Measurements from ENCODE around the gene FAT1. TPM values are rescaled to one million over a fixed set of nuclear protein-coding genes. Genes with fewer than 3 reads are reported as not detected.

FAT1 gene
- total and polyA plus RNA-seq, 2 donors = 40.8 to 215 TPM

DNA sequence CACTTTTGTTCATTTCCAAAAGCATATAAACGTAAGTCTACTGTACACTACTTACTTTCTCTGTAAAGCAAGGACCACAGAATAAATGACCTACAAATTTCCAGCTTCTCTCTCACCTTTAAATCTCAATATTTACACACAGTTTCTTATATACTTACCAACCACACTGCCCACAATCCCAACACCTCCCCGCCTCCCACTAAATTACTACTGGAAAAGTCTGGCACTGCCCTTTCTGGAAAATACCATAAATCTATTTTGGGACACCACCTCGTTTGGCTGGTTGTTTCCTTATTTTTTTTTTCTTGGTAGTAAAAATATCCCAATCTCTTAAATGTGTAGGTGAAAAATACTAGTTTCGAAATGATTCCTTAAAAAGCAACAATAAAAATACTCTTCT is 19.6 kb downstream of the FAT1 start:
- Histone ChIP-seq H3K4me1 (ENCODE audit: insufficient read depth) (peaks cover 2% of the 10 kb centered on the region), H3K4me3 (ENCODE audit: low read depth, low read length) (no peak overlapping the region), H3K27ac (ENCODE audit: low read depth) (no peak overlapping the region), H3K36me3 (ENCODE audit: insufficient read depth) (peaks cover 3% of the 10 kb centered on the region)
- no peak for DNase-seq (ENCODE audit: extremely low spot score)
- 32% methylated on average over 4 of the region's 4 CpGs for WGBS

DNA sequence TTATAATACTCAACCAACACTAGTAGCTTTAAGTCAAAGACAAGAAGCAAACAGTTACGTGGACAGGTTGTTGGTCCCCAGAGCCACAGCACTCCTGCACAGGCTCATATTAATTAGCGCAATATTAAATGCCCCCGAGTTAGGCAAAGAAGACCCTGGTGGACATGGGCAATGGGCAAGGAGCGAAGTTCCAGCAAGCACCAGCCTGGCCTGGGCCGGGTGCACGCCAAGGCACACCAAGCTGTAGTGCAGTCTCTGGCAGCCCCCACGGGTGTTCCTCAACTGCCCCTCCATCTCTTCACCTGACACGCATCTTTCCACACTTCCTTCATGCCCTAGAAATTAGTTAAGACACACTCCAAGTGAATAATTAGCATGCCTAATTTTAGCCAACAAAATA is 20.1 kb downstream of the FAT1 start:
- Histone ChIP-seq H3K4me3 (ENCODE audit: low read depth, low read length) (no peak overlapping the region), H3K4me1 (ENCODE audit: insufficient read depth) (peaks cover 2% of the 10 kb centered on the region), H3K27ac (ENCODE audit: low read depth) (no peak overlapping the region), H3K36me3 (ENCODE audit: insufficient read depth) (peaks cover 3% of the 10 kb centered on the region)
- 84% methylated on average over 8 of the region's 8 CpGs for WGBS
- DNase-seq (ENCODE audit: extremely low spot score) = no peak

DNA sequence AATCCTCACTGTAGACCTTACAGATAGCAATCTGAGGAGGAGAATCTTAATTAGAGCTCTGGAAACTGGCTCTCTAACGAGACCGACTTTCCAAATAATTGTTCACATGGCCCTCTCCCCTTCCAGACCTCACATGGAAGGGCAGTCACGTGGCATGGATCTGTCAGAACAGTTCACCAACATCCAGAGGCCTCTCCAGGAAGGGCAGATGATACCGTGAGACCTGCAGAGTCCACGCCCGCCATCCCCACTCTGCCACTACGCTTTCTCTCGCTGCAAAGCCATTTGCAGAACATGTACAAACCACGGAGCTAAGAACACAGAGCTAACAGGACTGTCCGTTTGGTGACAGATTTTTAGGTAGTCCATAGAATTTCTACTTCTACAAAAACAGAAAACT is 20.7 kb downstream of the FAT1 start:
- Histone ChIP-seq H3K36me3 (ENCODE audit: insufficient read depth) (peaks cover 3% of the 10 kb centered on the region), H3K27ac (ENCODE audit: low read depth) (no peak overlapping the region), H3K4me3 (ENCODE audit: low read depth, low read length) (no peak overlapping the region), H3K4me1 (ENCODE audit: insufficient read depth) (peaks cover 2% of the 10 kb centered on the region)
- DNase-seq (ENCODE audit: extremely low spot score) = no peak
- 86% methylated on average over 10 of the region's 10 CpGs for WGBS

DNA sequence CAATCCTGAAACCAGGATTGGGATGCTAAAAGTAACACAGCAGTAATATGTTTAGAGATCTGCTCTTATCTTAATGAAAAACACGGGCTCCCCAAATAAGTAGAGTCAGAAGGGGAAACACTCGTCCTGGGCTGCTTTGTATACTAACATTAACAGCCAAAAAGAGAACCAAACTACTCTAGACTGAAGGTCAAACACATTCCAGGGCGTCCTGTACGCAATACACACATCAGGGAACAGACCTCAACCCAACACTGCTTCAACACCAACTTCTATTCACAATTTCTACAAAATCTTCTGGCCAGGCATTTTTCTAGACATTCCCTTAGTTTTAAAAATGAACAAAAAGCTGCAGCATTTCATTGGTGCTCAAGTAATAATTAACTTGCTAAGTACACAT is 21.4 kb downstream of the FAT1 start:
- Histone ChIP-seq H3K4me1 (ENCODE audit: insufficient read depth) (peaks cover 2% of the 10 kb centered on the region), H3K4me3 (ENCODE audit: low read depth, low read length) (no peak overlapping the region), H3K27ac (ENCODE audit: low read depth) (no peak overlapping the region), H3K36me3 (ENCODE audit: insufficient read depth) (no peaks in the 10 kb centered on the region)
- DNase-seq (ENCODE audit: extremely low spot score) = no peak
- WGBS = 42% methylated on average over 4 of the region's 4 CpGs

DNA sequence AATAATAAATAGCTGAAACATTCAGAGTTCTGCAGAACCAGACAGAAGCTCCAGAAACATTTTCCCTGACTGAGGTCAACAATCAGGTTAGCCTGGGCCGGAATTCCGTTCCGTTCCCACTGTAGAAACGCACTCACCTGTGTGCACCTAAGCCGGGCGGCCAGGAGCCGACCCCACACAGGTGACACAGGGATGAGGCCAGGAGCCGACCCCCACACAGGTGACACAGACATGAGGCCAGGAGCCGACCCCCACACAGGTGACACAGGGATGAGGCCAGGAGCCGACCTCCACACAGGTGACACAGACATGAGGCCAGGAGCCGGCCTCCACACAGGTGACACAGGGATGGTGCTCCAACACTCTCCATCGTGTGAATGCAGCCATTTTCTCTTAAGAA is 21.9 kb downstream of the FAT1 start:
- DNase-seq (ENCODE audit: extremely low spot score) = no peak
- peaks cover 2% of the 10 kb centered on the region for H3K4me1 ChIP-seq (ENCODE audit: insufficient read depth)
- H3K36me3 ChIP-seq (ENCODE audit: insufficient read depth) = no peaks in the 10 kb centered on the region
- WGBS = 79% methylated on average over 12 of the region's 12 CpGs
- no peak overlapping the region for H3K27ac ChIP-seq (ENCODE audit: low read depth)
- no peak overlapping the region for H3K4me3 ChIP-seq (ENCODE audit: low read depth, low read length)

DNA sequence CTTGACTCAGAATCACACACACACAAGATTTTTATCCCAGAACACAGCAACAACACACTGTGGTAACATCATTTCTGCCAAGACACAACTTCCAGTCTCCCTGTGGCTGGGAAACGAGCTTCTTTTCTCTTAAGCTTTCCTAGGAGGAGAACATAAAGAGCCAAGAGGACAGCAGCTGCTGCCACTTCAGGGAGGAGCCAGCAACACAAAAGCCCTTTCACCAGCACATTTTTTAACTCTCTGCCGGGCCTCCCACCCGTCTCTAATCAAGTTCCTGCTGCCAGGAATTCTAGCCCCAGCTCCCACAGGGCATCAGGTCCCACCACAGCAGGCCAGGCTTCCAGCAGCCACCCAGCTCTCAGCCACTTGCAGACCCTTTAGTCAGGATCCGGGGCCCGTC is 22.4 kb downstream of the FAT1 start:
- WGBS = 13% methylated on average over 5 of the region's 5 CpGs
- peaks cover 2% of the 10 kb centered on the region for H3K4me1 ChIP-seq (ENCODE audit: insufficient read depth)
- H3K36me3 ChIP-seq (ENCODE audit: insufficient read depth) = no peaks in the 10 kb centered on the region
- DNase-seq (ENCODE audit: extremely low spot score) = no peak
- H3K27ac ChIP-seq (ENCODE audit: low read depth) = no peak overlapping the region
- H3K4me3 ChIP-seq (ENCODE audit: low read depth, low read length) = no peak overlapping the region

DNA sequence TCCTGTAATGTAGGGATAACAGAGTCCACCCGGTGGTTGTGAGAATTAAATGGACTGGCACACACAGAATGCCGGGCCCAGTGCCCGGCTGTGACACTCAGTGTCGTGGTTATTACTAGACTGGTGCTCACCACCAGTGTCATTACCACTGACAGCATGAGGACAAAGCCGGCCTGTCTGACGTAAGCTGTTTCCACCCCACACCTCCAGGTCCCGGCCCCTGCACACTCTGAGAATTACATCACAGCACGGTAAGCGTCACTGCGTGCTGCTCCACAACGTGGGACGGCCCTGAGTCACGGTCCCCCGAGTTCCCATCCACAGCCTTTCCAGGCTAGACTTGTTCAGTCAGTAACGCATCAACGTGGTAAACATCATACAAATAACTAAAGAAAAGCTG is 22.9 kb downstream of the FAT1 start:
- WGBS = 75% methylated on average over 16 of the region's 16 CpGs
- no peak for DNase-seq (ENCODE audit: extremely low spot score)
- H3K27ac ChIP-seq (ENCODE audit: low read depth) = peak overlapping the region; percentile 60
- H3K4me1 ChIP-seq (ENCODE audit: insufficient read depth) = peaks cover 2% of the 10 kb centered on the region
- H3K4me3 ChIP-seq (ENCODE audit: low read depth, low read length) = no peak overlapping the region
- no peaks in the 10 kb centered on the region for H3K36me3 ChIP-seq (ENCODE audit: insufficient read depth)

DNA sequence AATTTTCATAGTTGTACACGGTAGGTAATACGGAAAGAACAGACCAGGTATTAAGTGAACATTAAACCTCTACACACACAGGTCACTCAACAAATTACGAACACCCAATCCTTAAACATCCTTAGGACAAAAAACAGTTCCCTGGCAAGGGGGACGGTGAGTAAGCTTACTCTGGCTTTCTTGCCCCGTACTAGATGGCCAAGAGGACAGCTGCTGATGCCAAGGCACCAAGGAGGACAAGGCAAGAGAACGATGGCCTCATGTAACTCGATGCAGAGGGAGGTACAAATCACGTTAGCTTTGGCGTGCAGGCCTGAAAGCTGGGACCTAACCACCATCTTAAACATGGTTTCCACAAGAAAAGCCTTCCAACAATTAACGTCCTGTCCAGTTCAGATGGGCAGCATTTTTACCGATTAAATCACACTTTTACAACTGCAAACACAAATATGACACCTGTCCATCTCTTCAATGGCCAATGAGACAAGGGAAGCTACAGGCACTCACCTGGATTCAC is 23.7 kb downstream of the FAT1 start:
- 89% methylated on average over 11 of the region's 11 CpGs for WGBS
- Histone ChIP-seq H3K27ac (ENCODE audit: low read depth) (no peak overlapping the region), H3K4me1 (ENCODE audit: insufficient read depth) (peaks cover 2% of the 10 kb centered on the region), H3K4me3 (ENCODE audit: low read depth, low read length) (no peak overlapping the region), H3K36me3 (ENCODE audit: insufficient read depth) (no peaks in the 10 kb centered on the region)
- no peak for DNase-seq (ENCODE audit: extremely low spot score)

DNA sequence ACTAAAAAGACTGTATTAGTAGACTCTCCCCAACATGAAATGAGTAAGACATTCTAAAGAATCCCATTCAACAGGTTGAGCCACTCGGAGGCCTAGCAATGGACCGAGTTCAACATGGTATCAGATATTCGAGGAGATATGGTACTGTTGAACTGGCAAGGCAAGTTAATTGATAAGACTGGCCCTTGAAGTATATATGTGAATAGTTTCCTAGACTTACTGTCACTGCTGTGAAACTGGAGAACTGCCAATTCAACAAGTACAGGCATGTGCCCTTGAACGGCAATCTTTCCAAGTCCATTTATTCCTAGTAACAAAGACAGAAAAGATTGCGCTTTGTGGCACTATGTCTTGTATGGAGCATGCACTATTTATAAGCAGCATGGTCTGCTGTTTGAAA is 24.4 kb downstream of the FAT1 start:
- DNase-seq (ENCODE audit: extremely low spot score) = peak; percentile 84
- Histone ChIP-seq H3K4me1 (ENCODE audit: insufficient read depth) (peaks cover 2% of the 10 kb centered on the region), H3K36me3 (ENCODE audit: insufficient read depth) (no peaks in the 10 kb centered on the region), H3K4me3 (ENCODE audit: low read depth, low read length) (no peak overlapping the region), H3K27ac (ENCODE audit: low read depth) (no peak overlapping the region)
- 66% methylated on average over 5 of the region's 5 CpGs for WGBS

DNA sequence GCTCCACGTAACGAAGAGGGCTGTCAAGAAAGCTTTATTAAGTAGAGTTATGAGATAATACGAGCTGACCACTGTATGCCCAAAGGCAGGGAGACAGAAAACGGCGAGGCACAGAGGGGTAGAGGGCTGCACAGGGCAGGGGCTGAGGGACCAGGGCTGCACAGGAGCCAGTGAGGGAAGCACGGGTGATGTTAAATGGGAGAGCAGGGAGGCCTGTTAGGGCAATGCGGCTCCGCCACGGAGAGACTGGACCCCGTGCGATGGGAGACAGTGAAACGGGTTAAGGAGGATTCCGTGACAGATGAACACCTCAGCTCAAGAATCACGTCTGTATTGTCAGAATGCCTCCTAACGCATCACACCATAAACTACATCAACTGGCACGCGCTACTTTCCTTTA is 25.1 kb downstream of the FAT1 start:
- H3K36me3 ChIP-seq (ENCODE audit: insufficient read depth) = no peaks in the 10 kb centered on the region
- no peak overlapping the region for H3K4me3 ChIP-seq (ENCODE audit: low read depth, low read length)
- WGBS = 91% methylated on average over 17 of the region's 17 CpGs
- H3K4me1 ChIP-seq (ENCODE audit: insufficient read depth) = peaks cover 2% of the 10 kb centered on the region
- no peak for DNase-seq (ENCODE audit: extremely low spot score)
- no peak overlapping the region for H3K27ac ChIP-seq (ENCODE audit: low read depth)

DNA sequence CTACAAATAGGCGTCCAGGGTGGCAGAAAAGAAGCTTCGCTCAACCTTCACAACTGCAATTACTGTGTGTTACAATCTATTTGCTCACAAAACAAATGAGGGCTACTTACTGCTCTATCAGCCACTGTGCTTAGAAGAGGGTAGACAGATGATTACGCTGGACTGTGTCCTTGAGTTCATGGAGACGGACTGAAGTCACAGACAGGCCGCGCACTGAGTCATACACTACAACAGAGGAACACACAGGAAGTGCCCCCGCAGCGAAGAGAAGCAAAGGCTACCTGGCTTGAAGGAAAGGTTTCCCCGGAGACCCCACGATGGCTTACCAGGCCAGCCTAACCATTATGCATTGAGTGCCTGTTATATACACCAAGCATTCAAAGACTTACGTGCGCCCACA is 25.6 kb downstream of the FAT1 start:
- Histone ChIP-seq H3K4me1 (ENCODE audit: insufficient read depth) (peaks cover 2% of the 10 kb centered on the region), H3K4me3 (ENCODE audit: low read depth, low read length) (no peak overlapping the region), H3K36me3 (ENCODE audit: insufficient read depth) (no peaks in the 10 kb centered on the region), H3K27ac (ENCODE audit: low read depth) (no peak overlapping the region)
- WGBS = 87% methylated on average over 12 of the region's 12 CpGs
- DNase-seq (ENCODE audit: extremely low spot score) = no peak

DNA sequence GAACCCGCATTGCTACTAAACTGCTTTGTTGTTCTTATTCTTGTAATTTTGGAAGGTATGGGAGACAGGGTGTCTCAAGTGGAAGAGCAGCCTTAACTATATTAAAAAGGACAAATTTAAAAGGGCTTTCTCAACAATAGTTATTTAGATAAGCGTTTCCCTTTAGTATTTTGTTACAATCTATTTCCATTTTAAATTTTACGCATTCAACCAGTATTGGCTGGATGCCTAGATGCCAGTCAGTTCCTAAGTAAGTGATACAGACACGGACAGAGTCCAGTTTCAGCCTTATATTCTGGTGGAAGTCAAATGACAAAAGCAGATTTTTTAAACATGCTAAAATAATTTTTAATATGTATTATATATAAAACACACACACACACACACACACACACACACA is 28.3 kb downstream of the FAT1 start:
- no peaks in the 10 kb centered on the region for H3K4me1 ChIP-seq (ENCODE audit: insufficient read depth)
- H3K36me3 ChIP-seq (ENCODE audit: insufficient read depth) = no peaks in the 10 kb centered on the region
- WGBS = 73% methylated on average over 4 of the region's 4 CpGs
- DNase-seq (ENCODE audit: extremely low spot score) = no peak
- no peak overlapping the region for H3K27ac ChIP-seq (ENCODE audit: low read depth)
- no peak overlapping the region for H3K4me3 ChIP-seq (ENCODE audit: low read depth, low read length)

DNA sequence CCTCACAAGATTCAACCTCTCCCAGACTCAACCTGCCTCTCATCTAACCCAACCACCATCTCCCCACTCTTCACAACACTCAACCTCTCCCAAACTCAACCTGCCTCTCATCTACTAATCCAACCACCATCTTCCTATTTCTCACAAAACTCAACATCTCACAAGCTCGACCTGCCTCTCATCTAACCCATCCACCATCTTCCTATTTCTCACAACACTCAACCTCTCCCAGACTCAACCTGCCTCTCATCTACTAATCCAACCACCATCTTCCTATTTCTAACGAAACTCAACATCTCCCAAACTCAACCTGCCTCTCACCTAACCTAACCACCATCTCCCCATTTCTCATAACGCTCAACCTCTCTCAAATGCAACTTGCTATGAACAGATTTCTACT is 29.8 kb downstream of the FAT1 start:
- no peak overlapping the region for H3K4me3 ChIP-seq (ENCODE audit: low read depth, low read length)
- H3K27ac ChIP-seq (ENCODE audit: low read depth) = no peak overlapping the region
- no peaks in the 10 kb centered on the region for H3K4me1 ChIP-seq (ENCODE audit: insufficient read depth)
- no peaks in the 10 kb centered on the region for H3K36me3 ChIP-seq (ENCODE audit: insufficient read depth)
- no peak for DNase-seq (ENCODE audit: extremely low spot score)
- 95% methylated on average over 3 of the region's 3 CpGs for WGBS

DNA sequence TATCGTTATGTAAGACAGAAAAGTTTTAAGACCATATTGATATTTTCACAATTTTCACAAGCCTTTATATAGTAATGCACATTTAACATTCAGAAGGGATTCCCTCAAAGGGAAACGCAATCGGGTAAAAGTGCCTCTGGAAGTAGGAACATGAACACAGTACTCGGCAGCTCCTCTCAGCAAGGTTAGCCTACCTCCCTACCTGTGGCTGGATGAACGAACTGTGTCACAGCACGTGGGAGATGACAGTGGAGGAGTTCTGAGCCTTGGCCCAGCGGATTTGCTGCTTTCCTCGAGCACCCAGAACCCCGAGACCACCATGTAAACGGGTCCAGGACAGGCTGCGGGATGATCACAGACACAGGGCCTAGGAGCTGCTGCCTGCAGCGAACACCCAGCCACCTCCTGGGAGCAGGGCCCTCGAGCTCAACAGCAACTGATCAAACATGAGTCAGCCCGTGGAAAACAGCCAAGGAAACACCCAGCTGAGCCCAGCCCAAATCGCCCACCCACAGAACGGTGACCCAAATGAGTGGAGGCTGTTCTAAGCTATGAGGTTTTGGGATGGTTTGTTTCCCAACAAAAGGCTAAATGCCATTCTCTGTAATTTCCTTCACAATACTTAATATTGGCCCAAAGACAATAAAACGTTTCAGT is 30.4 kb downstream of the FAT1 start:
- H3K36me3 ChIP-seq (ENCODE audit: insufficient read depth) = no peaks in the 10 kb centered on the region
- H3K27ac ChIP-seq (ENCODE audit: low read depth) = no peak overlapping the region
- H3K4me1 ChIP-seq (ENCODE audit: insufficient read depth) = no peaks in the 10 kb centered on the region
- H3K4me3 ChIP-seq (ENCODE audit: low read depth, low read length) = no peak overlapping the region
- WGBS = 77% methylated on average over 17 of the region's 17 CpGs
- DNase-seq (ENCODE audit: extremely low spot score) = no peak

DNA sequence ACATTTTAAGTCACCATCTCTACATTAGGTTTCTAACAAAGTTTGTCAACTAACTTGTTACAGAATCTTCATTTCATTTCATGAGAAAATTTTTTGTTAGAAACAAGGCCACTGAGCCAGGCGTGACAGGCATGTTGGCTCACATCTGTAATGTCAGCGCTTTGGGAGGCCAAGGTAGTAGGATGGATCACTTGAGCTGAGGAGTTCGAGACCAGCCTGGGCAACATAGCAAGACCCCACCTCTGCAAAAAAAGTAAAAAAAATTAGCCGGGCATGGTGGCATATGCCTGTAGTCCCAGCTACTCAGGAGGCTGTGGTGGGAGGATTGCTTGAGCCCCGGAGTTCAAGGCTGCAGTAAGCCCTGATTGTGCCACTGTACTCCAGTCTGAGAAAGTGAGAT is 32.3 kb downstream of the FAT1 start:
- no peaks in the 10 kb centered on the region for H3K4me1 ChIP-seq (ENCODE audit: insufficient read depth)
- 95% methylated on average over 5 of the region's 5 CpGs for WGBS
- H3K27ac ChIP-seq (ENCODE audit: low read depth) = no peak overlapping the region

More for the DNA sequence above, 32.3 kb downstream of the FAT1 start:
- DNase-seq (ENCODE audit: extremely low spot score) = no peak
- no peak overlapping the region for H3K4me3 ChIP-seq (ENCODE audit: low read depth, low read length)
- no peaks in the 10 kb centered on the region for H3K36me3 ChIP-seq (ENCODE audit: insufficient read depth)

All from urinary bladder (tissue), 4 donors.